HCT116 (cell line): ENCODE data around the gene CARD14. TPM values are rescaled to one million over a fixed set of nuclear protein-coding genes. Genes with fewer than 3 reads are reported as not detected.

ENCODE experiments used
- ATAC-seq: fragments of 200-7000 bp; cut with Tn5 transposase; 2 replicates; pipeline ENCODE4 v1.9.1; 2020; ENCODE audit warnings: mild to moderate bottlenecking, moderate library complexity
- BruUV-seq: library from RNA; stranded (reverse); fragments of 400-500 nt; replicated peaks from 2 replicates; lab custom pipeline; 2021; lab: Mats Ljungman, UMichigan
- CTCF ChIA-PET: fragments of 300-600 bp; sonication (Branson Sonifier 250); formaldehyde crosslinking; loops from one replicate; lab custom pipeline; 2021; ENCODE audit warnings: antibody characterized with exemption; lab: Charles Lee
- POLR2A ChIA-PET: fragments of 300-600, 350-600 bp; sonication (Branson Sonifier 250); formaldehyde crosslinking; loops from one replicate; lab custom pipeline; 2021; ENCODE audit warnings: antibody characterized with exemption; lab: Charles Lee
- RAD21 ChIA-PET, 2 experiments: fragments of 300-600 bp; sonication (Branson Sonifier 250); formaldehyde crosslinking; loops; one replicate each; lab custom pipeline; 2023; ENCODE audit warnings: low total read pairs in 2 of 2; ENCODE audit not compliant: uncharacterized antibody in 2 of 2, unreplicated experiment in 2 of 2, low non-redundant PET in 1 of 2; lab: Charles Lee
- DNase-seq: peaks from one replicate; pipeline ENCODE4 v3.0.0-alpha.2; 2010; ENCODE audit warnings: low read depth, low spot score
- H2AFZ ChIP-seq: fragments of 200-600 bp; shearing (Covaris generic), sonication (generic); 2 replicates; pipeline ENCODE4 v1.6.1; 2017; ENCODE audit warnings: low read depth, mixed run types, mixed read lengths, antibody characterized with exemption, low read length; ENCODE audit not compliant: poor library complexity, severe bottlenecking
- H3K27ac ChIP-seq: 2 replicates; pipeline ENCODE4 v1.5.1; 2012; ENCODE audit warnings: low read depth, low read length
- H3K27me3 ChIP-seq: fragments of 200-600 bp; sonication (generic); 2 replicates; pipeline ENCODE4 v1.6.1; 2016; ENCODE audit warnings: mixed run types, low read length, mixed read lengths; ENCODE audit not compliant: insufficient read depth
- H3K36me3 ChIP-seq, 2 experiments: fragments of 200-500 bp in 1 of 2; fragments of 200-600 bp in 1 of 2; sonication (Bioruptor generic) in 1 of 2; sonication (generic) in 1 of 2; 2 replicates each; pipeline versions ENCODE4 v1.5.1 to v1.6.1; 2014 to 2016; ENCODE audit warnings: low read length in 2 of 2, inconsistent platforms in 1 of 2, mixed read lengths in 1 of 2, mixed run types in 1 of 2; ENCODE audit not compliant: insufficient read depth in 2 of 2, control insufficient read depth in 1 of 2
- H3K4me1 ChIP-seq, 2 experiments: fragments of 200-600 bp in 1 of 2; sonication (generic) in 1 of 2; 2 replicates each; pipeline versions ENCODE4 v1.5.1 to v1.6.1; 2012 to 2017; ENCODE audit warnings: low read length in 2 of 2, inconsistent platforms in 1 of 2, mild to moderate bottlenecking in 1 of 2, mixed read lengths in 1 of 2, mixed run types in 1 of 2, moderate library complexity in 1 of 2; ENCODE audit not compliant: insufficient read depth in 2 of 2, control insufficient read depth in 1 of 2
- H3K4me2 ChIP-seq: fragments of 200-600 bp; sonication (generic); 2 replicates; pipeline ENCODE4 v1.6.1; 2017; ENCODE audit warnings: mixed run types, low read length, mixed read lengths
- H3K4me3 ChIP-seq, 2 experiments: fragments of 200-600 bp in 1 of 2; sonication (generic) in 1 of 2; replicated peaks in 1 of 2; 2 replicates each; pipeline ENCODE4 v1.5.1; 2011 to 2016; ENCODE audit warnings: low read length in 2 of 2, control low read depth in 1 of 2, low read depth in 1 of 2, mild to moderate bottlenecking in 1 of 2, mixed read lengths in 1 of 2, mixed run types in 1 of 2
- H3K79me2 ChIP-seq: fragments of 200-600 bp; sonication (generic); 2 replicates; pipeline ENCODE4 v1.6.1; 2017; ENCODE audit warnings: mild to moderate bottlenecking, mixed run types, low read length, moderate library complexity, mixed read lengths; ENCODE audit not compliant: insufficient read depth
- H3K9ac ChIP-seq: fragments of 200-600 bp; sonication (generic); 2 replicates; pipeline ENCODE4 v1.6.1; 2016; ENCODE audit warnings: low read length, mixed read lengths
- H3K9me2 ChIP-seq: fragments of 200-600 bp; sonication (generic), shearing (Covaris generic); 2 replicates; pipeline ENCODE4 v1.6.1; 2017; ENCODE audit warnings: mixed run types, mild to moderate bottlenecking, moderate library complexity; ENCODE audit not compliant: insufficient read depth
- H3K9me3 ChIP-seq, 2 experiments: fragments of 200-500 bp in 1 of 2; fragments of 200-600 bp in 1 of 2; sonication (Bioruptor generic) in 1 of 2; sonication (generic) in 1 of 2; 2 replicates each; pipeline ENCODE4 v1.6.1; 2014 to 2017; ENCODE audit warnings: low read length in 2 of 2, mixed read lengths in 2 of 2, inconsistent platforms in 1 of 2, low read depth in 1 of 2, mild to moderate bottlenecking in 1 of 2, mixed run types in 1 of 2, moderate library complexity in 1 of 2; ENCODE audit not compliant: control insufficient read depth in 1 of 2, insufficient read depth in 1 of 2
- H4K20me1 ChIP-seq: fragments of 200-600 bp; sonication (generic), shearing (Covaris generic); 2 replicates; pipeline ENCODE4 v1.6.1; 2017; ENCODE audit warnings: mixed run types, mild to moderate bottlenecking, moderate library complexity; ENCODE audit not compliant: insufficient read depth
- CEBPB ChIP-seq: IDR thresholded peaks from 2 replicates; pipeline ENCODE4 v1.6.1; 2012; ENCODE audit warnings: low read depth
- EZH2phosphoT487 ChIP-seq: fragments of 200-600 bp; IDR thresholded peaks from 2 replicates; pipeline ENCODE4 v1.6.1; 2018; ENCODE audit warnings: antibody characterized with exemption, borderline replicate concordance
- FOSL1 ChIP-seq: IDR thresholded peaks from 2 replicates; pipeline ENCODE4 v1.6.1; 2012; ENCODE audit warnings: low read depth
- SRF ChIP-seq: IDR thresholded peaks from 2 replicates; pipeline ENCODE4 v1.6.1; 2012; ENCODE audit warnings: low read depth
- YY1 ChIP-seq: IDR thresholded peaks from 2 replicates; pipeline ENCODE4 v1.6.1; 2011; ENCODE audit warnings: low read length, low read depth, moderate library complexity, mild to moderate bottlenecking; ENCODE audit not compliant: insufficient replicate concordance; ENCODE audit errors: extremely low read depth
- intact Hi-C: fragments of 100-400 bp; cut with micrococcal nuclease; formaldehyde crosslinking; loops from 2 replicates; pipeline ENCODE4 v1.10.0; 2022
- total RNA-seq: library from RNA; stranded (reverse); gene quantifications from one replicate; pipeline ENCODE4 v1.2.1, GENCODE V29; 2021; ENCODE audit not compliant: unreplicated experiment
- TF ChIP-seq, protein P1 (sequence below): IDR thresholded peaks from 2 replicates; pipeline ENCODE4 v1.6.1; 2012; ENCODE audit warnings: low read depth

The CARD14 gene
- total RNA-seq, 1 experiment from 2014 or later, result 0.25 TPM

DNA sequence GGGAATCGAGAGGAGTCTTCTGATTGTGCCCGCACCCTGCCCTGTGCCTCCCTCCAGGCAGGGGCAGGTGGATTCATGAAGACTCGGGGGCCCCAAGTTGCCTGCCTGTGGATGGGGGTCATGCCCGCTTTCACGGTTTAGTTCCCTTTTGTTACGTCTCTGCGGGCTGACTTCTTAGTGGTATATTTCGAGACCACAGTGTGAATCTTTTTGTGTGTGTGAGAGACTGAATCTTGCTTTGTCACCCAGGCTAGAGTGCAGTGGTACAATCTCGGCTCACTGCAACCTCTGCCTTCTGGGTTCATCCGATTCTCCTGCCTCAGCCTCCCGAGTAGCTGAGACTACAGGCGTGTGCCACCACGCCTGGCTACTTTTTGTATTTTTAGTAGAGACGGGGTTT is 72.7 kb downstream of the CARD14 start:
- H2AFZ ChIP-seq, result no peak overlapping the region
- no peaks in the 10 kb centered on the region for H3K9me2 ChIP-seq
- H3K4me3 ChIP-seq, result no peak overlapping the region
- H3K9me3 ChIP-seq, result no peaks in the 10 kb centered on the region
- H3K9ac ChIP-seq, result no peak overlapping the region
- ChIA-PET POLR2A (no interaction called here), RAD21 (no interaction called here), CTCF (no interaction called here)
- H3K4me2 ChIP-seq, result no peak overlapping the region
- DNase-seq (no peak), ATAC-seq (no peak)
- peaks cover 0 to 2% of the 10 kb centered on the region in 2 experiments; a peak in 2 of 4 replicates for H3K36me3 ChIP-seq
- H3K4me1 ChIP-seq, result peaks cover 0 to 5% of the 10 kb centered on the region in 2 experiments; a peak in 1 of 4 replicates
- H3K79me2 ChIP-seq, result no peaks in the 10 kb centered on the region
- H3K27ac ChIP-seq, result no peak overlapping the region
- intact Hi-C loops, result no loop called here
- TF ChIP-seq YY1, result no peak
- TF ChIP-seq, protein P1, sequence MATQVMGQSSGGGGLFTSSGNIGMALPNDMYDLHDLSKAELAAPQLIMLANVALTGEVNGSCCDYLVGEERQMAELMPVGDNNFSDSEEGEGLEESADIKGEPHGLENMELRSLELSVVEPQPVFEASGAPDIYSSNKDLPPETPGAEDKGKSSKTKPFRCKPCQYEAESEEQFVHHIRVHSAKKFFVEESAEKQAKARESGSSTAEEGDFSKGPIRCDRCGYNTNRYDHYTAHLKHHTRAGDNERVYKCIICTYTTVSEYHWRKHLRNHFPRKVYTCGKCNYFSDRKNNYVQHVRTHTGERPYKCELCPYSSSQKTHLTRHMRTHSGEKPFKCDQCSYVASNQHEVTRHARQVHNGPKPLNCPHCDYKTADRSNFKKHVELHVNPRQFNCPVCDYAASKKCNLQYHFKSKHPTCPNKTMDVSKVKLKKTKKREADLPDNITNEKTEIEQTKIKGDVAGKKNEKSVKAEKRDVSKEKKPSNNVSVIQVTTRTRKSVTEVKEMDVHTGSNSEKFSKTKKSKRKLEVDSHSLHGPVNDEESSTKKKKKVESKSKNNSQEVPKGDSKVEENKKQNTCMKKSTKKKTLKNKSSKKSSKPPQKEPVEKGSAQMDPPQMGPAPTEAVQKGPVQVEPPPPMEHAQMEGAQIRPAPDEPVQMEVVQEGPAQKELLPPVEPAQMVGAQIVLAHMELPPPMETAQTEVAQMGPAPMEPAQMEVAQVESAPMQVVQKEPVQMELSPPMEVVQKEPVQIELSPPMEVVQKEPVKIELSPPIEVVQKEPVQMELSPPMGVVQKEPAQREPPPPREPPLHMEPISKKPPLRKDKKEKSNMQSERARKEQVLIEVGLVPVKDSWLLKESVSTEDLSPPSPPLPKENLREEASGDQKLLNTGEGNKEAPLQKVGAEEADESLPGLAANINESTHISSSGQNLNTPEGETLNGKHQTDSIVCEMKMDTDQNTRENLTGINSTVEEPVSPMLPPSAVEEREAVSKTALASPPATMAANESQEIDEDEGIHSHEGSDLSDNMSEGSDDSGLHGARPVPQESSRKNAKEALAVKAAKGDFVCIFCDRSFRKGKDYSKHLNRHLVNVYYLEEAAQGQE, result no peak
- TF ChIP-seq EZH2phosphoT487, result no peak
- TF ChIP-seq SRF, result no peak
- TF ChIP-seq FOSL1, result no peak
- TF ChIP-seq CEBPB, result no peak
- BruUV-seq, result no TSS peak
- H4K20me1 ChIP-seq, result no peaks in the 10 kb centered on the region
- no peaks in the 10 kb centered on the region for H3K27me3 ChIP-seq
